Spleen (tissue), 11 donors: ENCODE results near the gene HOXD4. TPM values are rescaled to one million over a fixed set of nuclear protein-coding genes. Genes with fewer than 3 reads are reported as not detected.

ENCODE experiments used
- DNase-seq: peaks from one replicate; pipeline ENCODE4 v3.0.0-alpha.2; 2020
- H3K27ac ChIP-seq, 8 donors: fragments of 200-600 bp; sonication (generic) in 7 of 8; 1 replicate in 4 of 8; 2 replicates in 4 of 8; pipeline versions ENCODE4 v1.5.0 to v1.8.0; 2016 to 2021; ENCODE audit warnings: inconsistent platforms in 4 of 8, mild to moderate bottlenecking in 4 of 8, moderate library complexity in 1 of 8
- H3K27me3 ChIP-seq, 7 donors: fragments of 200-600 bp; sonication (generic) in 6 of 7; replicated peaks in 1 of 7; 1 replicate in 4 of 7; 2 replicates in 3 of 7; pipeline versions ENCODE4 v1.5.0 to v1.8.0; 2016 to 2021; ENCODE audit warnings: inconsistent platforms in 3 of 7, mild to moderate bottlenecking in 1 of 7
- H3K36me3 ChIP-seq, 6 donors: fragments of 200-600 bp; sonication (generic) in 5 of 6; 1 replicate in 4 of 6; 2 replicates in 2 of 6; pipeline versions ENCODE4 v1.5.0 to v1.8.0; 2016 to 2021; ENCODE audit warnings: inconsistent platforms in 2 of 6
- H3K4me1 ChIP-seq, 6 donors: fragments of 200-600 bp; sonication (generic) in 5 of 6; 1 replicate in 3 of 6; 2 replicates in 3 of 6; pipeline versions ENCODE4 v1.5.0 to v1.8.0; 2016 to 2021; ENCODE audit warnings: inconsistent platforms in 3 of 6
- H3K4me3 ChIP-seq, 8 donors: fragments of 200-600 bp; sonication (generic) in 7 of 8; 1 replicate in 4 of 8; 2 replicates in 4 of 8; pipeline versions ENCODE4 v1.5.0 to v1.8.0; 2016 to 2021; ENCODE audit warnings: inconsistent platforms in 4 of 8, mild to moderate bottlenecking in 4 of 8, moderate library complexity in 2 of 8
- H3K9me3 ChIP-seq, 8 donors: fragments of 200-600 bp; sonication (generic) in 7 of 8; 1 replicate in 4 of 8; 2 replicates in 4 of 8; pipeline versions ENCODE4 v1.5.0 to v1.8.0; 2016 to 2021; ENCODE audit warnings: inconsistent platforms in 4 of 8
- POLR2A ChIP-seq, 3 donors: fragments of 450-650 bp; IDR thresholded peaks; one replicate each; pipeline ENCODE4 v1.5.1; 2017; ENCODE audit warnings: antibody characterized with exemption in 3 of 3, mild to moderate bottlenecking in 1 of 3
- POLR2AphosphoS5 ChIP-seq, 3 donors: sonication (generic); formaldehyde crosslinking; IDR thresholded peaks; one replicate each; pipeline ENCODE4 v1.5.1; 2017; ENCODE audit warnings: antibody characterized with exemption in 3 of 3
- WGBS, 5 donors: extraction: QIAGEN DNeasy Blood & Tissue Kit in 3 of 5; methylation state at CpG; one replicate each; pipeline versions ENCODE4 v1.1.5 to v1.1.7; 2013 to 2018; 5-methylcytosine and 5-hydroxymethylcytosine counted together
- intact Hi-C: fragments of 100-400 bp; cut with DNase I; formaldehyde crosslinking; loops from one replicate; pipeline ENCODE4 v1.15.0; 2023; ENCODE audit warnings: low total_unique reads
- polyA plus RNA-seq, 3 donors: library from polyadenylated mRNA; stranded (reverse); fragments of 200-250 nt; gene quantifications; one replicate each; pipeline ENCODE4 v1.2.1, GENCODE V29; 2013
- total RNA-seq, 7 donors: library from RNA; depleted of rRNA in 3 of 7; stranded (reverse); fragments of >200 nt in 3 of 7; fragmentation: NEBNext Ultra II Directional in 4 of 7; extraction: Animal tissue kit (Norgen Biotek cat#: 25700) in 4 of 7; gene quantifications; one replicate each; pipeline versions ENCODE4 v1.1.0 to v1.2.1, GENCODE V29; 2016 to 2021
- TF ChIP-seq, protein P1 (sequence below), 11 experiments: fragments of 200-600 bp in 7 of 11; fragments of 450-650 bp in 4 of 11; sonication (generic) in 4 of 11; IDR thresholded peaks in 8 of 11; conservative IDR thresholded peaks in 3 of 11; 1 replicate in 7 of 11; 2 replicates in 4 of 11; pipeline versions ENCODE4 v1.4.0 to v1.8.0; 2016 to 2021; ENCODE audit warnings: antibody characterized with exemption in 11 of 11, inconsistent platforms in 4 of 11, mild to moderate bottlenecking in 1 of 11
- donor health status: healthy with polysubstance abuse.
- donor health status: DM: no; HTN: no; CAD: no; lungs with moderate emphysema.
- donor health status: DM: no; HTN: no; CAD: no.
- donor health status: Bipolar disorder and iron deficiency.
- donor health status: healthy.
- donor health status: DM: no; HTN: no; CAD: no.
- donor health status: DM: yes; HTN: yes; CAD: no.

The HOXD4 gene
- total and polyA plus RNA-seq, 10 donors = 0.88 to 9.8 (median 6.5) TPM

- DNase-seq = no peak
- H3K36me3 ChIP-seq = no peaks in the 10 kb centered on the region
- intact Hi-C loops = loop anchor here (5.0 kb wide), 1 partner anchor 416 kb away; no protein-coding TSS in a partner anchor
- TF ChIP-seq POLR2A (IDR thresholded peaks at IDR 0.05) = no peak
- TF ChIP-seq, protein P1, sequence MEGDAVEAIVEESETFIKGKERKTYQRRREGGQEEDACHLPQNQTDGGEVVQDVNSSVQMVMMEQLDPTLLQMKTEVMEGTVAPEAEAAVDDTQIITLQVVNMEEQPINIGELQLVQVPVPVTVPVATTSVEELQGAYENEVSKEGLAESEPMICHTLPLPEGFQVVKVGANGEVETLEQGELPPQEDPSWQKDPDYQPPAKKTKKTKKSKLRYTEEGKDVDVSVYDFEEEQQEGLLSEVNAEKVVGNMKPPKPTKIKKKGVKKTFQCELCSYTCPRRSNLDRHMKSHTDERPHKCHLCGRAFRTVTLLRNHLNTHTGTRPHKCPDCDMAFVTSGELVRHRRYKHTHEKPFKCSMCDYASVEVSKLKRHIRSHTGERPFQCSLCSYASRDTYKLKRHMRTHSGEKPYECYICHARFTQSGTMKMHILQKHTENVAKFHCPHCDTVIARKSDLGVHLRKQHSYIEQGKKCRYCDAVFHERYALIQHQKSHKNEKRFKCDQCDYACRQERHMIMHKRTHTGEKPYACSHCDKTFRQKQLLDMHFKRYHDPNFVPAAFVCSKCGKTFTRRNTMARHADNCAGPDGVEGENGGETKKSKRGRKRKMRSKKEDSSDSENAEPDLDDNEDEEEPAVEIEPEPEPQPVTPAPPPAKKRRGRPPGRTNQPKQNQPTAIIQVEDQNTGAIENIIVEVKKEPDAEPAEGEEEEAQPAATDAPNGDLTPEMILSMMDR (IDR thresholded peaks at IDR 0.05 in 8 of 11, conservative IDR thresholded peaks at IDR 0.05 in 3 of 11) = no peak
- no peak for TF ChIP-seq POLR2AphosphoS5 (IDR thresholded peaks at IDR 0.05)
- H3K9me3 ChIP-seq = peaks cover 0 to 10% (median 0%) of the 10 kb centered on the region in 8 donors
- no peak overlapping the region for H3K4me3 ChIP-seq
- 21 to 28% (median 24%) methylated on average over 7 of the region's 7 CpGs for WGBS, 5 donors
- no peak overlapping the region for H3K27ac ChIP-seq
- H3K4me1 ChIP-seq = peaks cover 15 to 67% (median 43%) of the 10 kb centered on the region in 6 donors
- H3K27me3 ChIP-seq = peaks cover 20 to 100% (median 99%) of the 10 kb centered on the region in 7 donors
These were observed 48.2 kb upstream of the HOXD4 start for GRCh38 chr2:176103194-176103593.

- intact Hi-C loops = loop anchor here (5.0 kb wide), 1 partner anchor 417 kb away; no protein-coding TSS in a partner anchor
- no peak overlapping the region for H3K27ac ChIP-seq
- peaks cover 0 to 10% (median 0%) of the 10 kb centered on the region in 8 donors for H3K9me3 ChIP-seq
- WGBS, 5 donors = 5 to 10% (median 6%) methylated on average over 17 of the region's 17 CpGs
- DNase-seq = no peak
- H3K36me3 ChIP-seq = no peaks in the 10 kb centered on the region
- H3K4me3 ChIP-seq = peak overlapping the region in 1 of 8 donors; percentile 30
- H3K27me3 ChIP-seq = peaks cover 20 to 100% (median 99%) of the 10 kb centered on the region in 7 donors
- TF ChIP-seq, protein P1 (IDR thresholded peaks at IDR 0.05 in 8 of 11, conservative IDR thresholded peaks at IDR 0.05 in 3 of 11) = no peak
- TF ChIP-seq POLR2A (IDR thresholded peaks at IDR 0.05) (no peak), POLR2AphosphoS5 (IDR thresholded peaks at IDR 0.05) (no peak)
- H3K4me1 ChIP-seq = peaks cover 15 to 68% (median 41%) of the 10 kb centered on the region in 6 donors
These were observed 47.5 kb upstream of the HOXD4 start for GRCh38 chr2:176103742-176104315.

DNA sequence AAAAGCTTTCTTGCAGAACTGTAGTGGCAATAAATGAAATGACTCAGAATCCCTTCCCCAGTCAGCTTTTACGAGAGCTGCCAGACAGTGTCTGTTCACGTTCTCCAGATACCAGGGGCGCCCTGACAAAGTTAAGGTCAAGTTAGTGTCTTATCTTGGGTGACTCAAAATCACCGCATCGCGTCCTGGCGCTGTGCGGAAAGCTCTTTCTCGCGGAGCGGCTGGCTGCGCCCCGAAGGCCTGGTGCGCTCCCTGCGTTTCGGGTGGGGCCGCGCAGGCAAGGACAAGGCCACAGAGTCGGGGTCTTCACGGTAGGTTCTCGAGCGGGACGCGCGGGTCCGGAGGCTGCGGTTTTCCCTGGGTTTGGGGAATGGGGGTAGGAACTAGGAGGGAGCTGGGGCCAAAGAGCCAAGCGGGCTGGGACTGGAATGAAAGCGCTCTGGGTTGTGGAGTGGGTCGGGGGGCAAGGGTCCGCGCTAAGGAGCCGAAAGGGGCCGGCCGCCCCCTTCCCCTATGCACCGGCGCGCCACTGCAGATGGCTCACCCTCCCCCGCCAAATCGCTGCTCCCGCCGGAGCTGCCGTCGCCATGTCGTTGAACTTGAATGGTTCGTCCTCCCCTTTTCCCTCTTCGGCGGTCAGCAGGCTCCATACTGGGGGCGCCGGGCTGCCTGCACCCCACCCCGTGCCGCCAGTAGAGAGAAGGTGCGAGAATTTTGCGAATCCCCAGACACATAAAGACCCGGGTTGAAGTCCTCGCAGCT, 46.9 kb upstream of the HOXD4 start:
- no peak for DNase-seq
- TF ChIP-seq, protein P1 (IDR thresholded peaks at IDR 0.05 in 8 of 11, conservative IDR thresholded peaks at IDR 0.05 in 3 of 11) = no peak
- TF ChIP-seq POLR2AphosphoS5 (IDR thresholded peaks at IDR 0.05) (no peak), POLR2A (IDR thresholded peaks at IDR 0.05) (no peak)
- Histone ChIP-seq H3K36me3 (no peaks in the 10 kb centered on the region), H3K27me3 (peaks cover 27 to 100% (median 99%) of the 10 kb centered on the region in 7 donors), H3K4me1 (peaks cover 15 to 66% (median 41%) of the 10 kb centered on the region in 6 donors), H3K9me3 (peaks cover 0 to 10% (median 0%) of the 10 kb centered on the region in 8 donors), H3K27ac (no peak overlapping the region), H3K4me3 (peak overlapping the region in 1 of 8 donors; percentile 30)
- 5 to 17% (median 7%) methylated on average over 32 to 56 of the region's 56 CpGs for WGBS, 5 donors
- intact Hi-C loops = loop anchor here (5.0 kb wide), 1 partner anchor 417 kb away; no protein-coding TSS in a partner anchor
